Stimulated activated CD8-positive, alpha-beta memory T cell treated with anti-CD3 and anti-CD28 coated beads, Interleukin-4, amount 100 ng/mL, for 24 hours (primary cell): Measurements from ENCODE around the gene KRT10.

Experiments
- DNase-seq: peaks from one replicate; pipeline ENCODE4 v3.0.0-alpha.2; 2020; ENCODE audit warnings: low read depth

Gene KRT10

GRCh38 chr17:40803617-40804082 is 18.8 kb downstream of the KRT10 start:
- DNase-seq = peak; percentile 57

GRCh38 chr17:40801157-40801556 is 21.3 kb downstream of the KRT10 start:
- DNase-seq = no peak

GRCh38 chr17:40800381-40800780 is 22.0 kb downstream of the KRT10 start:
- no peak for DNase-seq

GRCh38 chr17:40799859-40800258 is 22.6 kb downstream of the KRT10 start, which contains the start of gene KRT28:
TSS of gene KRT28 (minus strand) at chr17:40799959. CDS start at chr17:40799893, 66 bp downstream.
- DNase-seq = no peak

GRCh38 chr17:40796846-40797245 is 25.6 kb downstream of the KRT10 start:
- no peak for DNase-seq

- no peak for DNase-seq
These were observed 27.3 kb downstream of the KRT10 start for GRCh38 chr17:40795019-40795667.

- DNase-seq = no peak
These were observed 27.9 kb downstream of the KRT10 start for GRCh38 chr17:40794466-40794865.

- no peak for DNase-seq
These were observed 28.6 kb downstream of the KRT10 start for GRCh38 chr17:40793832-40794231.

- DNase-seq = no peak
These were observed 30.5 kb downstream of the KRT10 start for GRCh38 chr17:40791787-40792436.

GRCh38 chr17:40791111-40791510 is 31.3 kb downstream of the KRT10 start:
- DNase-seq = no peak

GRCh38 chr17:40782450-40782849 is 40.0 kb downstream of the KRT10 start, which contains the start of gene KRT27:
TSS of gene KRT27 (minus strand) at chr17:40782550. CDS start at chr17:40782493, 57 bp downstream.
- no peak for DNase-seq

- DNase-seq = no peak
These were observed 43.1 kb downstream of the KRT10 start for GRCh38 chr17:40779181-40779909.

- DNase-seq = no peak
These were observed 44.0 kb downstream of the KRT10 start for GRCh38 chr17:40778461-40778860.

GRCh38 chr17:40777971-40778370 is 44.4 kb downstream of the KRT10 start:
- no peak for DNase-seq

GRCh38 chr17:40777459-40777858 is 45.0 kb downstream of the KRT10 start:
- no peak for DNase-seq

GRCh38 chr17:40775945-40776344 is 46.5 kb downstream of the KRT10 start:
- no peak for DNase-seq

- DNase-seq = no peak
These were observed 50.3 kb downstream of the KRT10 start, which contains the start of gene KRT26 for GRCh38 chr17:40772101-40772500. TSS of gene KRT26 (minus strand) at chr17:40772201. CDS start at chr17:40772113, 88 bp downstream.
